HCT116 (cell line): ENCODE measurements around the gene DNAH5. TPM values are rescaled to one million over a fixed set of nuclear protein-coding genes. Genes with fewer than 3 reads are reported as not detected.

ENCODE experiments used
- ATAC-seq: fragments of 200-7000 bp; cut with Tn5 transposase; 2 replicates; pipeline ENCODE4 v1.9.1; 2020; ENCODE audit warnings: mild to moderate bottlenecking, moderate library complexity
- BruUV-seq: library from RNA; stranded (reverse); fragments of 400-500 nt; replicated peaks from 2 replicates; lab custom pipeline; 2021; lab: Mats Ljungman, UMichigan
- CTCF ChIA-PET: fragments of 300-600 bp; sonication (Branson Sonifier 250); formaldehyde crosslinking; loops from one replicate; lab custom pipeline; 2021; ENCODE audit warnings: antibody characterized with exemption; lab: Charles Lee
- POLR2A ChIA-PET: fragments of 300-600, 350-600 bp; sonication (Branson Sonifier 250); formaldehyde crosslinking; loops from one replicate; lab custom pipeline; 2021; ENCODE audit warnings: antibody characterized with exemption; lab: Charles Lee
- RAD21 ChIA-PET, 2 experiments: fragments of 300-600 bp; sonication (Branson Sonifier 250); formaldehyde crosslinking; loops; one replicate each; lab custom pipeline; 2023; ENCODE audit warnings: low total read pairs in 2 of 2; ENCODE audit not compliant: uncharacterized antibody in 2 of 2, unreplicated experiment in 2 of 2, low non-redundant PET in 1 of 2; lab: Charles Lee
- DNase-seq: peaks from one replicate; pipeline ENCODE4 v3.0.0-alpha.2; 2010; ENCODE audit warnings: low read depth, low spot score
- H2AFZ ChIP-seq: fragments of 200-600 bp; shearing (Covaris generic), sonication (generic); 2 replicates; pipeline ENCODE4 v1.6.1; 2017; ENCODE audit warnings: low read depth, mixed run types, mixed read lengths, antibody characterized with exemption, low read length; ENCODE audit not compliant: poor library complexity, severe bottlenecking
- H3K27ac ChIP-seq: 2 replicates; pipeline ENCODE4 v1.5.1; 2012; ENCODE audit warnings: low read depth, low read length
- H3K27me3 ChIP-seq: fragments of 200-600 bp; sonication (generic); 2 replicates; pipeline ENCODE4 v1.6.1; 2016; ENCODE audit warnings: mixed run types, low read length, mixed read lengths; ENCODE audit not compliant: insufficient read depth
- H3K36me3 ChIP-seq, 2 experiments: fragments of 200-500 bp in 1 of 2; fragments of 200-600 bp in 1 of 2; sonication (Bioruptor generic) in 1 of 2; sonication (generic) in 1 of 2; 2 replicates each; pipeline versions ENCODE4 v1.5.1 to v1.6.1; 2014 to 2016; ENCODE audit warnings: low read length in 2 of 2, inconsistent platforms in 1 of 2, mixed read lengths in 1 of 2, mixed run types in 1 of 2; ENCODE audit not compliant: insufficient read depth in 2 of 2, control insufficient read depth in 1 of 2
- H3K4me1 ChIP-seq, 2 experiments: fragments of 200-600 bp in 1 of 2; sonication (generic) in 1 of 2; 2 replicates each; pipeline versions ENCODE4 v1.5.1 to v1.6.1; 2012 to 2017; ENCODE audit warnings: low read length in 2 of 2, inconsistent platforms in 1 of 2, mild to moderate bottlenecking in 1 of 2, mixed read lengths in 1 of 2, mixed run types in 1 of 2, moderate library complexity in 1 of 2; ENCODE audit not compliant: insufficient read depth in 2 of 2, control insufficient read depth in 1 of 2
- H3K4me2 ChIP-seq: fragments of 200-600 bp; sonication (generic); 2 replicates; pipeline ENCODE4 v1.6.1; 2017; ENCODE audit warnings: mixed run types, low read length, mixed read lengths
- H3K4me3 ChIP-seq, 2 experiments: fragments of 200-600 bp in 1 of 2; sonication (generic) in 1 of 2; replicated peaks in 1 of 2; 2 replicates each; pipeline ENCODE4 v1.5.1; 2011 to 2016; ENCODE audit warnings: low read length in 2 of 2, control low read depth in 1 of 2, low read depth in 1 of 2, mild to moderate bottlenecking in 1 of 2, mixed read lengths in 1 of 2, mixed run types in 1 of 2
- H3K79me2 ChIP-seq: fragments of 200-600 bp; sonication (generic); 2 replicates; pipeline ENCODE4 v1.6.1; 2017; ENCODE audit warnings: mild to moderate bottlenecking, mixed run types, low read length, moderate library complexity, mixed read lengths; ENCODE audit not compliant: insufficient read depth
- H3K9ac ChIP-seq: fragments of 200-600 bp; sonication (generic); 2 replicates; pipeline ENCODE4 v1.6.1; 2016; ENCODE audit warnings: low read length, mixed read lengths
- H3K9me2 ChIP-seq: fragments of 200-600 bp; sonication (generic), shearing (Covaris generic); 2 replicates; pipeline ENCODE4 v1.6.1; 2017; ENCODE audit warnings: mixed run types, mild to moderate bottlenecking, moderate library complexity; ENCODE audit not compliant: insufficient read depth
- H3K9me3 ChIP-seq, 2 experiments: fragments of 200-500 bp in 1 of 2; fragments of 200-600 bp in 1 of 2; sonication (Bioruptor generic) in 1 of 2; sonication (generic) in 1 of 2; 2 replicates each; pipeline ENCODE4 v1.6.1; 2014 to 2017; ENCODE audit warnings: low read length in 2 of 2, mixed read lengths in 2 of 2, inconsistent platforms in 1 of 2, low read depth in 1 of 2, mild to moderate bottlenecking in 1 of 2, mixed run types in 1 of 2, moderate library complexity in 1 of 2; ENCODE audit not compliant: control insufficient read depth in 1 of 2, insufficient read depth in 1 of 2
- H4K20me1 ChIP-seq: fragments of 200-600 bp; sonication (generic), shearing (Covaris generic); 2 replicates; pipeline ENCODE4 v1.6.1; 2017; ENCODE audit warnings: mixed run types, mild to moderate bottlenecking, moderate library complexity; ENCODE audit not compliant: insufficient read depth
- CBX3 ChIP-seq: IDR thresholded peaks from 2 replicates; pipeline ENCODE4 v1.6.1; 2012; ENCODE audit warnings: low read depth
- SRF ChIP-seq: IDR thresholded peaks from 2 replicates; pipeline ENCODE4 v1.6.1; 2012; ENCODE audit warnings: low read depth
- ZFX ChIP-seq: fragments of 450-650 bp; IDR thresholded peaks from 2 replicates; pipeline ENCODE4 v1.6.1; 2017
- intact Hi-C: fragments of 100-400 bp; cut with micrococcal nuclease; formaldehyde crosslinking; loops from 2 replicates; pipeline ENCODE4 v1.10.0; 2022
- total RNA-seq: library from RNA; stranded (reverse); gene quantifications from one replicate; pipeline ENCODE4 v1.2.1, GENCODE V29; 2021; ENCODE audit not compliant: unreplicated experiment
- TF ChIP-seq, protein P1 (sequence below), 3 experiments: fragments of 200-600 bp in 1 of 3; sonication (generic) in 1 of 3; IDR thresholded peaks in 2 of 3; conservative IDR thresholded peaks in 1 of 3; 2 replicates each; pipeline ENCODE4 v1.5.1; 2012 to 2017; ENCODE audit warnings: low read depth in 2 of 3, low read length in 2 of 3, antibody characterized with exemption in 1 of 3, borderline replicate concordance in 1 of 3, control low read depth in 1 of 3, mild to moderate bottlenecking in 1 of 3, mixed read lengths in 1 of 3, mixed run types in 1 of 3, moderate library complexity in 1 of 3; ENCODE audit not compliant: insufficient read depth in 1 of 3
- TF ChIP-seq, protein P2 (sequence below): IDR thresholded peaks from 2 replicates; pipeline ENCODE4 v1.6.1; 2011; ENCODE audit warnings: mild to moderate bottlenecking, low read length, moderate library complexity; ENCODE audit not compliant: insufficient replicate concordance; ENCODE audit errors: extremely low read depth

Gene DNAH5
- total RNA-seq, 1 experiment from 2014 or later: 0.37 TPM

- no peaks in the 10 kb centered on the region for H3K79me2 ChIP-seq
- no peak overlapping the region for H3K27ac ChIP-seq
- CTCF ChIA-PET: no interaction called here
- no peaks in the 10 kb centered on the region for H3K36me3 ChIP-seq
- H2AFZ ChIP-seq: no peak overlapping the region
- no peaks in the 10 kb centered on the region for H3K9me2 ChIP-seq
- no TSS peak for BruUV-seq
- H3K27me3 ChIP-seq: 0 out of 2 replicates have a peak, but pooled peaks cover 8% of the 10 kb centered on the region
- RAD21 ChIA-PET: no interaction called here
- no peaks in the 10 kb centered on the region for H3K9me3 ChIP-seq
- ATAC-seq: no peak
- no peaks in the 10 kb centered on the region for H3K4me1 ChIP-seq
- intact Hi-C loops: no loop called here
- H3K4me3 ChIP-seq: no peak overlapping the region
- POLR2A ChIA-PET: no interaction called here
- DNase-seq: no peak
- H4K20me1 ChIP-seq: no peaks in the 10 kb centered on the region
- no peak overlapping the region for H3K4me2 ChIP-seq
- H3K9ac ChIP-seq: no peak overlapping the region
- TF ChIP-seq ZFX: no peak
Measured at GRCh38 chr5:13945271-13945670, 783 bp upstream of the DNAH5 start.

GRCh38 chr5:13943676-13944075 lies 812 bp downstream of the DNAH5 start:
- RAD21 ChIA-PET: no interaction called here
- H3K4me1 ChIP-seq: no peaks in the 10 kb centered on the region
- H3K36me3 ChIP-seq: no peaks in the 10 kb centered on the region
- no TSS peak for BruUV-seq
- no peaks in the 10 kb centered on the region for H3K9me2 ChIP-seq
- peaks cover 15% of the 10 kb centered on the region; the same call in 1 of the 2 replicates for H3K27me3 ChIP-seq
- H3K9ac ChIP-seq: no peak overlapping the region
- ATAC-seq: no peak
- CTCF ChIA-PET: no interaction called here
- H3K4me2 ChIP-seq: no peak overlapping the region
- no peak overlapping the region for H3K4me3 ChIP-seq
- H3K79me2 ChIP-seq: no peaks in the 10 kb centered on the region
- POLR2A ChIA-PET: no interaction called here
- H4K20me1 ChIP-seq: no peaks in the 10 kb centered on the region
- no peaks in the 10 kb centered on the region for H3K9me3 ChIP-seq
- no peak overlapping the region for H2AFZ ChIP-seq
- no peak overlapping the region for H3K27ac ChIP-seq
- TF ChIP-seq, protein P1, sequence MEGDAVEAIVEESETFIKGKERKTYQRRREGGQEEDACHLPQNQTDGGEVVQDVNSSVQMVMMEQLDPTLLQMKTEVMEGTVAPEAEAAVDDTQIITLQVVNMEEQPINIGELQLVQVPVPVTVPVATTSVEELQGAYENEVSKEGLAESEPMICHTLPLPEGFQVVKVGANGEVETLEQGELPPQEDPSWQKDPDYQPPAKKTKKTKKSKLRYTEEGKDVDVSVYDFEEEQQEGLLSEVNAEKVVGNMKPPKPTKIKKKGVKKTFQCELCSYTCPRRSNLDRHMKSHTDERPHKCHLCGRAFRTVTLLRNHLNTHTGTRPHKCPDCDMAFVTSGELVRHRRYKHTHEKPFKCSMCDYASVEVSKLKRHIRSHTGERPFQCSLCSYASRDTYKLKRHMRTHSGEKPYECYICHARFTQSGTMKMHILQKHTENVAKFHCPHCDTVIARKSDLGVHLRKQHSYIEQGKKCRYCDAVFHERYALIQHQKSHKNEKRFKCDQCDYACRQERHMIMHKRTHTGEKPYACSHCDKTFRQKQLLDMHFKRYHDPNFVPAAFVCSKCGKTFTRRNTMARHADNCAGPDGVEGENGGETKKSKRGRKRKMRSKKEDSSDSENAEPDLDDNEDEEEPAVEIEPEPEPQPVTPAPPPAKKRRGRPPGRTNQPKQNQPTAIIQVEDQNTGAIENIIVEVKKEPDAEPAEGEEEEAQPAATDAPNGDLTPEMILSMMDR (IDR thresholded peaks at IDR 0.05 in 2 of 3, conservative IDR thresholded peaks at IDR 0.05 in 1 of 3; ENCODE audit: borderline replicate concordance in 1 of 3, insufficient read depth in 1 of 3, low read depth in 2 of 3, low read length in 2 of 3): no peak
- TF ChIP-seq, protein P2, sequence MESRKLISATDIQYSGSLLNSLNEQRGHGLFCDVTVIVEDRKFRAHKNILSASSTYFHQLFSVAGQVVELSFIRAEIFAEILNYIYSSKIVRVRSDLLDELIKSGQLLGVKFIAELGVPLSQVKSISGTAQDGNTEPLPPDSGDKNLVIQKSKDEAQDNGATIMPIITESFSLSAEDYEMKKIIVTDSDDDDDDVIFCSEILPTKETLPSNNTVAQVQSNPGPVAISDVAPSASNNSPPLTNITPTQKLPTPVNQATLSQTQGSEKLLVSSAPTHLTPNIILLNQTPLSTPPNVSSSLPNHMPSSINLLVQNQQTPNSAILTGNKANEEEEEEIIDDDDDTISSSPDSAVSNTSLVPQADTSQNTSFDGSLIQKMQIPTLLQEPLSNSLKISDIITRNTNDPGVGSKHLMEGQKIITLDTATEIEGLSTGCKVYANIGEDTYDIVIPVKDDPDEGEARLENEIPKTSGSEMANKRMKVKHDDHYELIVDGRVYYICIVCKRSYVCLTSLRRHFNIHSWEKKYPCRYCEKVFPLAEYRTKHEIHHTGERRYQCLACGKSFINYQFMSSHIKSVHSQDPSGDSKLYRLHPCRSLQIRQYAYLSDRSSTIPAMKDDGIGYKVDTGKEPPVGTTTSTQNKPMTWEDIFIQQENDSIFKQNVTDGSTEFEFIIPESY: no peak
- no peak for TF ChIP-seq CBX3
- TF ChIP-seq SRF: no peak
- DNase-seq: no peak
- intact Hi-C loops: no loop called here
